ENCODE data around the gene SLC35F5. TPM values are rescaled to one million over a fixed set of nuclear protein-coding genes. Genes with fewer than 3 reads are reported as not detected.
"Not testable (repeated sequence)": the region's sequence is repeated elsewhere in the genome, so short reads cannot be mapped to it uniquely, and the experiment has no call there.

The SLC35F5 gene
- total RNA-seq, 2 donors from 2014 or later: 38.7 to 54.3 TPM

DNA sequence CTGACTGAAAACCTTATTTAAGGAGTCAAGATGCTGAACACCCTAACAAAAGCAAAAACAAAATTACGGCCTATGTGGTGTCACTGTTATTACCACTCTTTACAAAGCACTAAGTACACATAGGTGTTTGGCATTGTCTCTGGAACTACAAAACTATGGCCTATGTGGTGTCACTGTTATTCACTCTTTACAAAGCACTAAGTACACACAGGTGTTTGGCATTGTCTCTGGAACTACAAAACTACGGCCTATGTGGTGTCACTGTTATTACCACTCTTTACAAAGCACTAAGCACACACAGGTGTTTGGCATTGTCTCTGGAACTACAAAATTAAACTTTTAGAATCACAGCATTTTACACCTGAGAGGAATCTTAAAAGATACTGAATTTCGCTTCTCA, 47.4 kb downstream of the SLC35F5 start:
- Histone ChIP-seq H3K9me3 (no peaks in the 10 kb centered on the region), H3K4me3 (no peak overlapping the region), H3K36me3 (peaks cover 9% of the 10 kb centered on the region), H3K4me1 (no peaks in the 10 kb centered on the region), H3K27ac (no peak overlapping the region), H3K27me3 (no peaks in the 10 kb centered on the region)
- TF ChIP-seq, protein P1, sequence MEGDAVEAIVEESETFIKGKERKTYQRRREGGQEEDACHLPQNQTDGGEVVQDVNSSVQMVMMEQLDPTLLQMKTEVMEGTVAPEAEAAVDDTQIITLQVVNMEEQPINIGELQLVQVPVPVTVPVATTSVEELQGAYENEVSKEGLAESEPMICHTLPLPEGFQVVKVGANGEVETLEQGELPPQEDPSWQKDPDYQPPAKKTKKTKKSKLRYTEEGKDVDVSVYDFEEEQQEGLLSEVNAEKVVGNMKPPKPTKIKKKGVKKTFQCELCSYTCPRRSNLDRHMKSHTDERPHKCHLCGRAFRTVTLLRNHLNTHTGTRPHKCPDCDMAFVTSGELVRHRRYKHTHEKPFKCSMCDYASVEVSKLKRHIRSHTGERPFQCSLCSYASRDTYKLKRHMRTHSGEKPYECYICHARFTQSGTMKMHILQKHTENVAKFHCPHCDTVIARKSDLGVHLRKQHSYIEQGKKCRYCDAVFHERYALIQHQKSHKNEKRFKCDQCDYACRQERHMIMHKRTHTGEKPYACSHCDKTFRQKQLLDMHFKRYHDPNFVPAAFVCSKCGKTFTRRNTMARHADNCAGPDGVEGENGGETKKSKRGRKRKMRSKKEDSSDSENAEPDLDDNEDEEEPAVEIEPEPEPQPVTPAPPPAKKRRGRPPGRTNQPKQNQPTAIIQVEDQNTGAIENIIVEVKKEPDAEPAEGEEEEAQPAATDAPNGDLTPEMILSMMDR (IDR thresholded peaks at IDR 0.05): no peak
- no peak for DNase-seq (ENCODE audit: low spot score)

GRCh38 chr2:113707106-113707505, 49.3 kb downstream of the SLC35F5 start:
- no peaks in the 10 kb centered on the region for H3K4me1 ChIP-seq
- H3K4me3 ChIP-seq: no peak overlapping the region
- no peak for DNase-seq (ENCODE audit: low spot score)
- no peaks in the 10 kb centered on the region for H3K36me3 ChIP-seq
- H3K27me3 ChIP-seq: no peaks in the 10 kb centered on the region
- TF ChIP-seq, protein P1 (IDR thresholded peaks at IDR 0.05): no peak
- no peak overlapping the region for H3K27ac ChIP-seq
- no peaks in the 10 kb centered on the region for H3K9me3 ChIP-seq

GRCh38 chr2:113705982-113706523, 50.4 kb downstream of the SLC35F5 start:
- Histone ChIP-seq H3K4me3 (no peak overlapping the region), H3K27me3 (no peaks in the 10 kb centered on the region), H3K27ac (no peak overlapping the region), H3K36me3 (no peaks in the 10 kb centered on the region), H3K4me1 (no peaks in the 10 kb centered on the region), H3K9me3 (no peaks in the 10 kb centered on the region)
- TF ChIP-seq, protein P1 (IDR thresholded peaks at IDR 0.05): no peak
- no peak for DNase-seq (ENCODE audit: low spot score)

GRCh38 chr2:113704300-113704993, 52.0 kb downstream of the SLC35F5 start:
- H3K9me3 ChIP-seq; DNase-seq (ENCODE audit: low spot score); H3K27ac ChIP-seq; H3K4me3 ChIP-seq; H3K4me1 ChIP-seq; H3K36me3 ChIP-seq; H3K27me3 ChIP-seq: not testable (repeated sequence)

DNA sequence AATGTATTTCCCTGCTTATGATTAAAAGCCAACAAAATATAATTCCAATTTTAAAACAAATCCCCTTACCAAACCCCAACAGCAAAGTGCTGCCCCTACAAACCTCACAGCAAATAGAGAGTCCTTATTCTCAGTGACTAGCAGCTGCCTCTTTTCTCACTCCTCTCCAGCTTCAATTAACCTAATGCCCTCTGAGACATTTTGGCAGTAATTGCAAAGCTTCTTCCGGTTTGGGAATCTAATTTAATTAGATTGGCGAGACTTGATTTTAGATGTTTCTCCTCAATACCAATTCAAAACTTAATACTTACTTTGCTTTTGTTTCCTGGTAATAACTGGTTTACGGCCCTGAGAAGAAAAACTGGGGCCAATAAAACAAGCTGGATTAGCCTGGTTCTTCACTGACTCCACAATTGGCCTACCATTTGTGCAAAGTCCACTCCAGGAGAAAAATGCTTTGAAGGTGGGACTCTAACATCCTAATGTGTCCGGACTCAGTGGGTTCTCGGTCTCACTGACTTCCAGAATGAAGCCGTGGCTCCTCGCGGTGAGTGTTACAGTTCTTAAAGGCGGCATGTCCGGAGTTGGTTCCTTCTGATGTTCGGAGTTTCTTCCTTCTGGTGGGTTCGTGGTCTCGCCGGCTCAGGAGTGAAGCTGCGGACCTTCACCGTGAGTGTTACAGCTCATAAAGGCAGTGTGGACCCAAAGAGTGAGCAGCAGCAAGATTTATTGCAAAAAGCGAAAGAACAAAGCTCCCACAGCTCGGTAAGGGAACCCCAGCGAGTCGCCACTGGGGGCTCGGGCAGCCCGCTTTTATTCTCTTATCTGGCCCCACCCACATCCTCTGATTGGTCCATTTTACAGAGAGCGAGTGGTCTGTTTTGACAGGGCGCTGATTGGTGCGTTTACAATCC, 52.8 kb downstream of the SLC35F5 start:
- TF ChIP-seq, protein P1 (IDR thresholded peaks at IDR 0.05): no peak
- DNase-seq (ENCODE audit: low spot score): no peak
- Histone ChIP-seq H3K9me3 (no peaks in the 10 kb centered on the region), H3K36me3 (no peaks in the 10 kb centered on the region), H3K4me3 (no peak overlapping the region), H3K27ac (no peak overlapping the region), H3K4me1 (no peaks in the 10 kb centered on the region), H3K27me3 (no peaks in the 10 kb centered on the region)

- no peaks in the 10 kb centered on the region for H3K27me3 ChIP-seq
- H3K4me3 ChIP-seq: no peak overlapping the region
- H3K27ac ChIP-seq: no peak overlapping the region
- no peaks in the 10 kb centered on the region for H3K36me3 ChIP-seq
- TF ChIP-seq, protein P1 (IDR thresholded peaks at IDR 0.05): peak in 1 of 2 donors; percentile 56
- no peak for DNase-seq (ENCODE audit: low spot score)
- H3K4me1 ChIP-seq: no peaks in the 10 kb centered on the region
- no peaks in the 10 kb centered on the region for H3K9me3 ChIP-seq
Measured at GRCh38 chr2:113700186-113700841, 56.1 kb downstream of the SLC35F5 start.
